Neuronal stem cell (in vitro differentiated cells): ENCODE measurements around the gene RNFT2.

Experiments used
- DNase-seq: peaks from one replicate; pipeline ENCODE4 v3.0.0-alpha.2; 2013; ENCODE audit warnings: low spot score
- H2AFZ ChIP-seq: one replicate; pipeline ENCODE4 v1.6.1; 2013; ENCODE audit warnings: mild to moderate bottlenecking, low read length, inconsistent platforms
- H2AK5ac ChIP-seq: 2 replicates; pipeline ENCODE4 v1.6.1; 2013; ENCODE audit warnings: low read depth, mild to moderate bottlenecking, inconsistent platforms, low read length, moderate library complexity, mixed read lengths
- H2BK120ac ChIP-seq: 2 replicates; pipeline ENCODE4 v1.6.1; 2013; ENCODE audit warnings: low read depth, mild to moderate bottlenecking, inconsistent platforms, low read length, moderate library complexity, mixed read lengths
- H2BK12ac ChIP-seq: one replicate; pipeline ENCODE4 v1.6.1; 2013; ENCODE audit warnings: low read length, inconsistent platforms
- H2BK15ac ChIP-seq: 2 replicates; pipeline ENCODE4 v1.6.1; 2013; ENCODE audit warnings: mild to moderate bottlenecking, low read length, inconsistent platforms, mixed read lengths
- H2BK5ac ChIP-seq: one replicate; pipeline ENCODE4 v1.6.1; 2013; ENCODE audit warnings: inconsistent platforms, mild to moderate bottlenecking, low read length, moderate library complexity
- H3K14ac ChIP-seq: one replicate; pipeline ENCODE4 v1.6.1; 2013; ENCODE audit warnings: low read length, inconsistent platforms
- H3K18ac ChIP-seq: 2 replicates; pipeline ENCODE4 v1.6.1; 2013; ENCODE audit warnings: low read length, inconsistent platforms
- H3K23ac ChIP-seq: 2 replicates; pipeline ENCODE4 v1.6.1; 2013; ENCODE audit warnings: low read depth, mild to moderate bottlenecking, mixed read lengths, low read length, inconsistent platforms; ENCODE audit not compliant: poor library complexity
- H3K27ac ChIP-seq: replicated peaks from 3 replicates; pipeline ENCODE4 v1.5.1; 2013; ENCODE audit warnings: low read length, inconsistent platforms
- H3K27me3 ChIP-seq, 3 experiments: 2 replicates each; pipeline ENCODE4 v1.6.1; 2013; ENCODE audit warnings: low read length in 3 of 3, mild to moderate bottlenecking in 2 of 3, inconsistent platforms in 1 of 3, low read depth in 1 of 3, mixed read lengths in 1 of 3, moderate library complexity in 1 of 3; ENCODE audit not compliant: control insufficient read depth in 3 of 3, insufficient read depth in 3 of 3
- H3K36me3 ChIP-seq, 2 donors: replicated peaks in 1 of 2; 2 replicates each; pipeline ENCODE4 v1.6.1; 2013; ENCODE audit warnings: low read length in 2 of 2; ENCODE audit not compliant: control insufficient read depth in 2 of 2, insufficient read depth in 2 of 2
- H3K4ac ChIP-seq: 2 replicates; pipeline ENCODE4 v1.6.1; 2013; ENCODE audit warnings: inconsistent platforms, mild to moderate bottlenecking, low read length, moderate library complexity
- H3K4me1 ChIP-seq, 2 donors: 1 replicate in 1 of 2; 2 replicates in 1 of 2; pipeline ENCODE4 v1.6.1; 2013; ENCODE audit warnings: low read length in 2 of 2, low read depth in 1 of 2; ENCODE audit not compliant: control insufficient read depth in 2 of 2, insufficient read depth in 1 of 2
- H3K4me2 ChIP-seq: one replicate; pipeline ENCODE4 v1.6.1; 2013; ENCODE audit warnings: mild to moderate bottlenecking, low read length, inconsistent platforms; ENCODE audit not compliant: insufficient read depth, poor library complexity, severe bottlenecking
- H3K4me3 ChIP-seq, 2 donors: 2 replicates each; pipeline ENCODE4 v1.5.1; 2013; ENCODE audit warnings: low read length in 2 of 2, mild to moderate bottlenecking in 2 of 2, inconsistent platforms in 1 of 2, moderate library complexity in 1 of 2
- H3K79me1 ChIP-seq: one replicate; pipeline ENCODE4 v1.6.1; 2013; ENCODE audit warnings: low read depth, mild to moderate bottlenecking, inconsistent platforms, low read length, moderate library complexity
- H3K9ac ChIP-seq: one replicate; pipeline ENCODE4 v1.6.1; 2013; ENCODE audit warnings: mild to moderate bottlenecking, low read depth, low read length, inconsistent platforms; ENCODE audit not compliant: poor library complexity
- H3K9me3 ChIP-seq, 2 donors: replicated peaks in 1 of 2; 2 replicates each; pipeline versions ENCODE3 to v1.6.1; 2013; ENCODE audit warnings: low read length in 2 of 2, mild to moderate bottlenecking in 2 of 2, inconsistent platforms in 1 of 2, low read depth in 1 of 2, mixed read lengths in 1 of 2, moderate library complexity in 1 of 2; ENCODE audit not compliant: control insufficient read depth in 2 of 2, insufficient read depth in 1 of 2
- H4K8ac ChIP-seq: one replicate; pipeline ENCODE4 v1.6.1; 2013; ENCODE audit warnings: low read depth, mild to moderate bottlenecking, inconsistent platforms, low read length, moderate library complexity
- H4K91ac ChIP-seq: one replicate; pipeline ENCODE4 v1.6.1; 2013; ENCODE audit warnings: low read length, low read depth, mild to moderate bottlenecking, inconsistent platforms; ENCODE audit not compliant: poor library complexity
- WGBS, 2 donors: extraction: QIAGEN DNeasy Blood & Tissue Kit; methylation state at CpG; one replicate each; pipeline ENCODE4 v1.1.7; 2013; ENCODE audit warnings: missing lambda C conversion rate in 2 of 2, mixed read lengths in 1 of 2; ENCODE audit not compliant: insufficient read length in 2 of 2, insufficient replicate concordance in 1 of 2; ENCODE audit errors: extremely low coverage in 2 of 2; 5-methylcytosine and 5-hydroxymethylcytosine counted together

RNFT2 gene

DNA sequence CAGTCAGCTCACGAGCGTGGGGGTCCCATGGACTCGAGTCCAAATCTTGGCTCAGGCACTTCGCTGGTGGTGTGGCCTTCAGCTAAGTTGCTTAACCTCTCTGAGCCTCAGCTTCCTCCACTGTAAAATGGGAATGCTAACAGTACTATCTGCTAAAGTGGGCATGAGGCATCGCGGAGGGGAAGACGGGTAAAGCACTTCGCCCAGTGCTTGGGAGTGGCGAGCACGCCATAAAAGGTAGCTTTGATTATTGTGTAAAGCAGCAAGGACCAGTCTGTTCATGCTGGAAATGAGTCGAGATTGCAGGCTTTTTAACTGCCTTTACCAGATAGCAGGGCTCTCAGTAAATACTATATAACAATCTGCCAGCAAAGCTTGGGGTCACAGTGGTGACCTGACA is 118.6 kb downstream of the RNFT2 start:
- Histone ChIP-seq H2AK5ac (no peak overlapping the region), H4K8ac (no peak overlapping the region), H2BK15ac (no peak overlapping the region), H2BK5ac (no peak overlapping the region), H3K18ac (no peak overlapping the region), H3K27ac (no peak overlapping the region), H3K9me3 (no peaks in the 10 kb centered on the region), H3K14ac (no peak overlapping the region), H2BK120ac (no peak overlapping the region), H3K27me3 (no peaks in the 10 kb centered on the region), H3K4me1 (peaks cover 6 to 32% of the 10 kb centered on the region in 2 donors), H2AFZ (no peak overlapping the region), H3K4me2 (no peak overlapping the region), H3K23ac (no peak overlapping the region), H3K9ac (no peak overlapping the region), H3K36me3 (peaks cover 4 to 7% of the 10 kb centered on the region in 2 donors), H3K79me1 (no peaks in the 10 kb centered on the region), H2BK12ac (no peak overlapping the region), H4K91ac (no peak overlapping the region), H3K4ac (no peak overlapping the region), H3K4me3 (peak overlapping the region in 1 of 2 donors; percentile 42)
- no CpG with 5 or more reads among the region's 11 CpGs for WGBS, 2 donors
- DNase-seq = no peak

DNA sequence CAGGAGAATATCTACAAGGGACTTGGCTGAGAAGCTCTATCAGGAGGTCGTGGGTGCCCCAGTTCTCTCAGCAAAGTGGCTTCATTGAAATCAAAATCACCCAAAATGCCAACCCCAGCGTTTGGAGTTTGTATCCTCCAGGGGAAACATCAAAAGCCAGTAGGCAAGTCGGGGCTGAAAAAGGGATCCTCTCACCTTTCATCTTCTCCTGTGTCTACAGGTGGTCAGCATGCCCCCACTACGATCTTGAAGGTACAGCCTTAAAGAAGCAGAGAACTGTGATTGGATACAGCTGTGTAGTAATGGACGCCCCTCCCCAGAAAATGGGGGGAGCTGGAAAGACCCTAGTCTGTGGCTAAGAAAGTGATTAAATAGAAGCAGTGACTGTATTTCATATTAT is 121.0 kb downstream of the RNFT2 start:
- no peak overlapping the region for H2BK12ac ChIP-seq
- no peak overlapping the region for H3K27ac ChIP-seq
- no peak overlapping the region for H3K9ac ChIP-seq
- H3K4me1 ChIP-seq = peaks cover 6 to 33% of the 10 kb centered on the region in 2 donors
- no peak for DNase-seq
- WGBS, 2 donors = no CpG with 5 or more reads among the region's 5 CpGs
- H3K4ac ChIP-seq = no peak overlapping the region
- no peak overlapping the region for H4K8ac ChIP-seq
- H3K14ac ChIP-seq = no peak overlapping the region
- no peak overlapping the region for H3K18ac ChIP-seq
- H3K4me2 ChIP-seq = no peak overlapping the region
- no peak overlapping the region for H2AK5ac ChIP-seq
- no peaks in the 10 kb centered on the region for H3K36me3 ChIP-seq
- no peak overlapping the region for H4K91ac ChIP-seq
- H3K4me3 ChIP-seq = no peak overlapping the region
- no peak overlapping the region for H2BK5ac ChIP-seq
- no peak overlapping the region for H2BK15ac ChIP-seq
- H2BK120ac ChIP-seq = no peak overlapping the region
- no peaks in the 10 kb centered on the region for H3K79me1 ChIP-seq
- H3K9me3 ChIP-seq = no peaks in the 10 kb centered on the region
- H2AFZ ChIP-seq = peak overlapping the region; percentile 54
- H3K27me3 ChIP-seq = no peaks in the 10 kb centered on the region
- H3K23ac ChIP-seq = no peak overlapping the region

DNA sequence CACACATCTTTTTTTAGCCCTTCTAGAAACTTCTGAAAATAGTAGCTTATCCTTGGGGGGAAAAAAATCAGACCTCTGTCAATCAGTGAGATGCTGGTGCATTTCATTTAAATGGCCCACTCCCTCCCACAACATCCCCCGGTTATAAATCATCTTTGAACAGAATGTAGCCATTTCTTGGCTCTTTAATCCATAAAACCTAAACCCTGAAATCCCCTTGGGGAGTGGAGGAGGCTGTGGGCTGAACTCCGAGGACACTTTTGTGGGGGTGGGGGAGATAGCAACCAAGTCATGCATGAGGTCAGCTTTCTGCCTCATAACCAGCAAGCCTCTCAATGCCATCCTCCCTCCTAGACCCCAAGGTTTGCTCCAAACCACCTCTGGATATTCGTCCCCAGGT is 122.1 kb downstream of the RNFT2 start:
- no peak for DNase-seq
- no peak overlapping the region for H2BK120ac ChIP-seq
- no peaks in the 10 kb centered on the region for H3K79me1 ChIP-seq
- no peak overlapping the region for H3K4me2 ChIP-seq
- no peak overlapping the region for H4K8ac ChIP-seq
- H3K27me3 ChIP-seq = no peaks in the 10 kb centered on the region
- H2AFZ ChIP-seq = no peak overlapping the region
- no peak overlapping the region for H3K4me3 ChIP-seq
- H3K23ac ChIP-seq = no peak overlapping the region
- no peaks in the 10 kb centered on the region for H3K36me3 ChIP-seq
- no peak overlapping the region for H3K9ac ChIP-seq
- H4K91ac ChIP-seq = no peak overlapping the region
- H2BK5ac ChIP-seq = no peak overlapping the region
- no peaks in the 10 kb centered on the region for H3K9me3 ChIP-seq
- no peak overlapping the region for H3K4ac ChIP-seq
- no CpG with 5 or more reads among the region's 3 CpGs for WGBS, 2 donors
- H3K27ac ChIP-seq = no peak overlapping the region
- H3K4me1 ChIP-seq = peaks cover 6 to 33% of the 10 kb centered on the region in 2 donors
- H2BK15ac ChIP-seq = no peak overlapping the region
- no peak overlapping the region for H3K18ac ChIP-seq
- no peak overlapping the region for H2AK5ac ChIP-seq
- H3K14ac ChIP-seq = no peak overlapping the region
- H2BK12ac ChIP-seq = no peak overlapping the region

DNA sequence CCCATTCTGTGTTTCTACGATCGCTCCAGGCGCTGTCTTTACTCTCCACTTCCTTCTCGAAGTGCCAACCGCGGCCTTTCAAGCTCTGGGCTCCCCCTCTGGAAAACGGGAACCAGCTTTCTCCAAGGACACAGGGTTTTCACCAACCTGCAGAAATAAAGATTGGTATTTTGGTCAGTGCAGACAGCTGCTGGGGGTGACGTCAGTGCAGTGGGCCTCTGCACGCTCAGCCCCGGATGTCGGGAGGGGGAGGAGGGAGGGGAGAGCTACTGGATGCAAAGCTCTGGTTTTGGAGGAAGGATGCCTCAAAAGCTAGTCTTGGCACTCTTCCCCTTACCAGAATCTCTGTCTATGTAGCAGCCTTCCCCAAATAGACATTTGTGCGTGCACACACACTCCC is 123.2 kb downstream of the RNFT2 start:
- H3K27ac ChIP-seq = no peak overlapping the region
- peaks cover 6 to 33% of the 10 kb centered on the region in 2 donors for H3K4me1 ChIP-seq
- H3K23ac ChIP-seq = no peak overlapping the region
- no peaks in the 10 kb centered on the region for H3K36me3 ChIP-seq
- no peak for DNase-seq
- no peak overlapping the region for H4K91ac ChIP-seq
- no peak overlapping the region for H3K18ac ChIP-seq
- H2BK5ac ChIP-seq = no peak overlapping the region
- H2AK5ac ChIP-seq = no peak overlapping the region
- no CpG with 5 or more reads among the region's 12 CpGs for WGBS, 2 donors
- no peak overlapping the region for H3K14ac ChIP-seq
- no peak overlapping the region for H2BK12ac ChIP-seq
- H3K27me3 ChIP-seq = no peaks in the 10 kb centered on the region
- H3K9ac ChIP-seq = no peak overlapping the region
- no peaks in the 10 kb centered on the region for H3K9me3 ChIP-seq
- no peak overlapping the region for H3K4ac ChIP-seq
- H2BK15ac ChIP-seq = no peak overlapping the region
- no peak overlapping the region for H2BK120ac ChIP-seq
- no peaks in the 10 kb centered on the region for H3K79me1 ChIP-seq
- peak overlapping the region; percentile 75 for H2AFZ ChIP-seq
- no peak overlapping the region for H3K4me3 ChIP-seq
- H3K4me2 ChIP-seq = no peak overlapping the region
- no peak overlapping the region for H4K8ac ChIP-seq
